ENCODE data around the gene TRMT6. TPM values are rescaled to one million over a fixed set of nuclear protein-coding genes. Genes with fewer than 3 reads are reported as not detected.

TRMT6 gene
- total and polyA plus RNA-seq, 9 of the 15 experiments (the other 6 are each of a cell fraction or from before 2014, with no cell fraction given): 10.6 to 21.3 (median 15.6) TPM

DNA sequence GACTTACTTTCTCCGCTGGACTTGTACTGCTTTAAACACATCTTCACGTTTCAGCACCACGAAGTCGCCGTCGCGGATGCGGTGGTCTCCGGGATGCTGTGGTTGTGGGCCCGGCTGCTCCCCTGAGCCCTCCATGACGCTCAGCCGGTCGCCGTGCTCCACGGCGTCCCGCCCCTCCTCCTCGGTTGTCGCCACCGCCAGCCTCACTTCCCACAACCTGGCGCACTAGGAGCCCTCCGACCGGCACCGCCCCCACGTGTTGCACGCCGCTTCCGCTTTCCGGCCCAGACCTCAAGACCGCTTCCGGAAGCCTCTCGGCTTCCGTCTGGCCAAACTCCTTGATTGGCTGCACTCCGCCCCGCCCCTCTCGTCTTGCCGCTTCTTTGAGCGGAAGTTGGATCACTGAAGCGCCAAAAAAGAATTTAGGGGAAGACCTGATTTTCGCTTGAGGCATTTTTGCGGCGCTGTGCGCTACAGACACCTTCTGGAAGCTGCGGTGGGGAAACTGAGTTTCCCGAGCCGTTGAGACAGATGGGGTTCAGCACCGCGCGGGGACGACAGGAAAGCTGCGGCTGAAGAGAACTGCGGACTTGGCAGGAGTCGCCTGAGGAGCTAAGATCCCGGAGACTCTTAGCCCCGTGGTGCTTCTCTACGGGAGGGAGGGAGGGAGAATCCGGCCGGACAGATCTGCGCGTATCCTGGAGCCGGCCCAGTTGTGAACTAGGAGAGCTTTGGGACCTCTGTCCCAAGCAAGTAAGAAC is at the start of gene TRMT6, which contains the start of gene MCM8 (continued):
- TF ChIP-seq, protein P1, sequence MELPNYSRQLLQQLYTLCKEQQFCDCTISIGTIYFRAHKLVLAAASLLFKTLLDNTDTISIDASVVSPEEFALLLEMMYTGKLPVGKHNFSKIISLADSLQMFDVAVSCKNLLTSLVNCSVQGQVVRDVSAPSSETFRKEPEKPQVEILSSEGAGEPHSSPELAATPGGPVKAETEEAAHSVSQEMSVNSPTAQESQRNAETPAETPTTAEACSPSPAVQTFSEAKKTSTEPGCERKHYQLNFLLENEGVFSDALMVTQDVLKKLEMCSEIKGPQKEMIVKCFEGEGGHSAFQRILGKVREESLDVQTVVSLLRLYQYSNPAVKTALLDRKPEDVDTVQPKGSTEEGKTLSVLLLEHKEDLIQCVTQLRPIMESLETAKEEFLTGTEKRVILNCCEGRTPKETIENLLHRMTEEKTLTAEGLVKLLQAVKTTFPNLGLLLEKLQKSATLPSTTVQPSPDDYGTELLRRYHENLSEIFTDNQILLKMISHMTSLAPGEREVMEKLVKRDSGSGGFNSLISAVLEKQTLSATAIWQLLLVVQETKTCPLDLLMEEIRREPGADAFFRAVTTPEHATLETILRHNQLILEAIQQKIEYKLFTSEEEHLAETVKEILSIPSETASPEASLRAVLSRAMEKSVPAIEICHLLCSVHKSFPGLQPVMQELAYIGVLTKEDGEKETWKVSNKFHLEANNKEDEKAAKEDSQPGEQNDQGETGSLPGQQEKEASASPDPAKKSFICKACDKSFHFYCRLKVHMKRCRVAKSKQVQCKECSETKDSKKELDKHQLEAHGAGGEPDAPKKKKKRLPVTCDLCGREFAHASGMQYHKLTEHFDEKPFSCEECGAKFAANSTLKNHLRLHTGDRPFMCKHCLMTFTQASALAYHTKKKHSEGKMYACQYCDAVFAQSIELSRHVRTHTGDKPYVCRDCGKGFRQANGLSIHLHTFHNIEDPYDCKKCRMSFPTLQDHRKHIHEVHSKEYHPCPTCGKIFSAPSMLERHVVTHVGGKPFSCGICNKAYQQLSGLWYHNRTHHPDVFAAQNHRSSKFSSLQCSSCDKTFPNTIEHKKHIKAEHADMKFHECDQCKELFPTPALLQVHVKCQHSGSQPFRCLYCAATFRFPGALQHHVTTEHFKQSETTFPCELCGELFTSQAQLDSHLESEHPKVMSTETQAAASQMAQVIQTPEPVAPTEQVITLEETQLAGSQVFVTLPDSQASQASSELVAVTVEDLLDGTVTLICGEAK (IDR thresholded peaks at IDR 0.05): peak; percentile 94
- TF ChIP-seq, protein P1 (CRISPR knock-in tag; IDR thresholded peaks at IDR 0.05): no peak
- TF ChIP-seq NFATC3 (IDR thresholded peaks at IDR 0.05) (no peak), RERE (CRISPR knock-in tag; IDR thresholded peaks at IDR 0.05; ENCODE audit: borderline replicate concordance) (no peak), SNRNP70 (optimal IDR thresholded peaks at IDR 0.05; ENCODE audit: low read depth, low read length) (no peak), EWSR1 (IDR thresholded peaks at IDR 0.05; ENCODE audit: borderline replicate concordance, low read depth, partially characterized antibody) (no peak), ASH1L (IDR thresholded peaks at IDR 0.05; ENCODE audit: borderline replicate concordance, low read depth, partially characterized antibody) (peak; percentile 54)
- TF ChIP-seq, protein P2, sequence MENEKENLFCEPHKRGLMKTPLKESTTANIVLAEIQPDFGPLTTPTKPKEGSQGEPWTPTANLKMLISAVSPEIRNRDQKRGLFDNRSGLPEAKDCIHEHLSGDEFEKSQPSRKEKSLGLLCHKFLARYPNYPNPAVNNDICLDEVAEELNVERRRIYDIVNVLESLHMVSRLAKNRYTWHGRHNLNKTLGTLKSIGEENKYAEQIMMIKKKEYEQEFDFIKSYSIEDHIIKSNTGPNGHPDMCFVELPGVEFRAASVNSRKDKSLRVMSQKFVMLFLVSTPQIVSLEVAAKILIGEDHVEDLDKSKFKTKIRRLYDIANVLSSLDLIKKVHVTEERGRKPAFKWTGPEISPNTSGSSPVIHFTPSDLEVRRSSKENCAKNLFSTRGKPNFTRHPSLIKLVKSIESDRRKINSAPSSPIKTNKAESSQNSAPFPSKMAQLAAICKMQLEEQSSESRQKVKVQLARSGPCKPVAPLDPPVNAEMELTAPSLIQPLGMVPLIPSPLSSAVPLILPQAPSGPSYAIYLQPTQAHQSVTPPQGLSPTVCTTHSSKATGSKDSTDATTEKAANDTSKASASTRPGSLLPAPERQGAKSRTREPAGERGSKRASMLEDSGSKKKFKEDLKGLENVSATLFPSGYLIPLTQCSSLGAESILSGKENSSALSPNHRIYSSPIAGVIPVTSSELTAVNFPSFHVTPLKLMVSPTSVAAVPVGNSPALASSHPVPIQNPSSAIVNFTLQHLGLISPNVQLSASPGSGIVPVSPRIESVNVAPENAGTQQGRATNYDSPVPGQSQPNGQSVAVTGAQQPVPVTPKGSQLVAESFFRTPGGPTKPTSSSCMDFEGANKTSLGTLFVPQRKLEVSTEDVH (IDR thresholded peaks at IDR 0.05; ENCODE audit: low read depth, partially characterized antibody): peak; percentile 95
